Activated CD8-positive, alpha-beta T cell treated with anti-CD3 and anti-CD28 coated beads for 36 hours (primary cell): ENCODE data around the gene SLC9A9. TPM values are rescaled to one million over a fixed set of nuclear protein-coding genes. Genes with fewer than 3 reads are reported as not detected.
"Not testable (repeated sequence)": the region's sequence is repeated elsewhere in the genome, so short reads cannot be mapped to it uniquely, and the experiment has no call there.

ENCODE experiments used
- ATAC-seq: fragments of 200-7000 bp; cut with Tn5 transposase; one replicate; pipeline ENCODE4 v1.10.0; 2021; ENCODE audit warnings: mild to moderate bottlenecking, moderate library complexity
- CTCF ChIA-PET: fragments of 350-600 bp; sonication (Branson Sonifier 250); formaldehyde crosslinking; loops from one replicate; lab custom pipeline; 2021; ENCODE audit warnings: antibody characterized with exemption; lab: Charles Lee
- POLR2A ChIA-PET: fragments of 350-600 bp; sonication (Branson Sonifier 250); formaldehyde crosslinking; loops from one replicate; lab custom pipeline; 2021; ENCODE audit warnings: antibody characterized with exemption; lab: Charles Lee
- DNase-seq: peaks from one replicate; pipeline ENCODE4 v3.0.0-alpha.2; 2020
- H3K27ac Mint-ChIP-seq: one replicate; pipeline ENCODE4 v1.8.0; 2021; ENCODE audit warnings: mild to moderate bottlenecking, mixed read lengths
- H3K27me3 Mint-ChIP-seq: one replicate; pipeline ENCODE4 v1.8.0; 2021; ENCODE audit warnings: mixed read lengths
- H3K36me3 Mint-ChIP-seq: one replicate; pipeline ENCODE4 v1.8.0; 2021; ENCODE audit warnings: low read depth, mixed read lengths
- H3K4me1 Mint-ChIP-seq: one replicate; pipeline ENCODE4 v1.8.0; 2021; ENCODE audit warnings: low read depth, mixed read lengths
- H3K4me3 Mint-ChIP-seq: one replicate; pipeline ENCODE4 v1.8.0; 2021; ENCODE audit warnings: mild to moderate bottlenecking, moderate library complexity, mixed read lengths
- H3K9me3 Mint-ChIP-seq: one replicate; pipeline ENCODE4 v1.8.0; 2021; ENCODE audit warnings: mixed read lengths
- CTCF ChIP-seq: fragments of 200-600 bp; IDR thresholded peaks from one replicate; pipeline ENCODE4 v1.8.0; 2022; ENCODE audit warnings: antibody characterized with exemption, mild to moderate bottlenecking
- intact Hi-C: fragments of 100-400 bp; cut with micrococcal nuclease; formaldehyde crosslinking; loops from one replicate; pipeline ENCODE4 v1.10.0; 2022
- total RNA-seq, 2 experiments: library from RNA; stranded (reverse); gene quantifications; one replicate each; pipeline ENCODE4 v1.2.3, GENCODE V29; 2021

SLC9A9 gene
- total RNA-seq, 2 experiments from 2014 or later = 1.9 to 2.2 TPM

- no peak for TF ChIP-seq CTCF
- Mint-ChIP-seq H3K27ac (no peak overlapping the region), H3K4me1 (peaks cover 12% of the 10 kb centered on the region), H3K4me3 (no peak overlapping the region), H3K36me3 (peaks cover 4% of the 10 kb centered on the region), H3K9me3 (no peaks in the 10 kb centered on the region), H3K27me3 (no peaks in the 10 kb centered on the region)
- CTCF ChIA-PET = interaction anchor here (0.9 to 1.0 kb wide), 2 partner anchors 9 to 35 kb away, joined by 3 read pairs; no protein-coding TSS in a partner anchor
- DNase-seq = no peak
- POLR2A ChIA-PET = no interaction called here
- ATAC-seq = no peak
- intact Hi-C loops = no loop called here
Measured at GRCh38 chr3:143810953-143811265, 37.4 kb downstream of the SLC9A9 start.

DNA sequence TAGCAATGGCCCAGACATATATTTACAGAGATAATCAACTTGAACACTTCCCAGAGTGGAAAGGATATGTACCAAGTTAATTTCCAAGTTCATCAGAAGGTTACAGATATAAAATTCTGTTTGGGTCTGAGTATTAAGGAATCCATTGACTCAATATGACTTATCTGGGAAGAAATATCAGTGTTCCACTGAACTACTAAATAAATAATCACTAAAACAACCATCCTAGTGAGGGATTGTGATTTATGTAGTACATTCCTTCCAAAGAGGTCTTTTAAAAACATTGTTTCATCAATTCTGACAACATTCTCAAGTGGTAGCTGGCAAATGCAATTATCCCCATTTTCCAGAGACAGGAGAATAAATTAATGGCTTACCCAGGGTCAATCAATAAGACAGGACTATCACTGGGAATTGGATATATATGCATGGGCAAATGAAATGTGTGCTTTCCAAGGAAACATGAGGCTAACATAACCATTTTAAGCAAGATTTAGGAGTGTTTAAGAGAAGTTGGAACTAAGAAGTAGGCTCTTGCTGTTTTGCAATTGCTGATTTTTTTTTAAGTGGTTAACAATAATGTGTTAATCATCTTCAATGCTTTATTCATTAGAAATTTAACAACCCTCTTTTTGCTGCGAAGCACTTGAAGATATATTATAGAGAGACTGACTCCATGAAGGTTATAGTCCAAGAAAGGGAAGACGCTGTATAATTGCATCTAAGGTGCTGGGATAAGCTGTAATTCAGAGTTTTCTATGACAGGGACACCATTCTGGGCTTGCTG lies 37.9 kb downstream of the SLC9A9 start:
- no peak for TF ChIP-seq CTCF
- ChIA-PET POLR2A (no interaction called here), CTCF (interaction anchor here (0.8 to 1.0 kb wide), 3 partner anchors 10 to 140 kb away, joined by 3 read pairs; no protein-coding TSS in a partner anchor)
- ATAC-seq (no peak), DNase-seq (no peak)
- no peak overlapping the region for H3K4me3 Mint-ChIP-seq
- intact Hi-C loops = no loop called here
- peaks cover 4% of the 10 kb centered on the region for H3K36me3 Mint-ChIP-seq
- no peaks in the 10 kb centered on the region for H3K9me3 Mint-ChIP-seq
- H3K4me1 Mint-ChIP-seq = peaks cover 12% of the 10 kb centered on the region
- H3K27ac Mint-ChIP-seq = no peak overlapping the region
- H3K27me3 Mint-ChIP-seq = no peaks in the 10 kb centered on the region

DNA sequence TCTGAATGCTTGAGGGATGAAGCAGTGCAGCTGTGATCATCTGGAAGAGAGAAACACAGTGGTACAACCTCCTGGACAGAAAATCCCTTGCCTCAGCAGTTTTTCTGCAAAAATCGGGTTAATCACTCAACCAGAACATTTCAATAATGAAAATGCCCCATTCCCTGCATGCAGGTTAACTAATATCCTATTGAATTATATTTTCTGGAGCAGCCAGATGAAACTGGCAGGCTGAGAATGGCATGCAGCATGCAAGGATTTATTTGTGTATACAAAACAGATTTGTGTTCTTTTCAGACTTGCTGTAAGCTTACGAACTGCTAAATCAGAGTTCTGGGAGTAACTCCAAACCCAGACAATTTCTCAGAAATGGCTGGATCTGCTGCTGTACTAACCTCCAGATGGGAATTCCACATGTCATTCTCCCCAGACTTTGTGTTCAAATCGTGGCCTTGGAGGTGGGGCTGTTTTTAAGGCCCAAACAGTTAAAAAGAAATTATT lies 39.1 kb downstream of the SLC9A9 start:
- no peak for TF ChIP-seq CTCF
- Mint-ChIP-seq H3K27ac (no peak overlapping the region), H3K27me3 (no peaks in the 10 kb centered on the region), H3K9me3 (no peaks in the 10 kb centered on the region), H3K4me1 (peaks cover 3% of the 10 kb centered on the region), H3K36me3 (peaks cover 3% of the 10 kb centered on the region), H3K4me3 (no peak overlapping the region)
- intact Hi-C loops = no loop called here
- ATAC-seq = no peak
- POLR2A ChIA-PET = no interaction called here
- CTCF ChIA-PET = interaction anchor here (0.8 kb wide), 1 partner anchor 141 kb away, joined by 3 read pairs; no protein-coding TSS in a partner anchor
- no peak for DNase-seq

DNA sequence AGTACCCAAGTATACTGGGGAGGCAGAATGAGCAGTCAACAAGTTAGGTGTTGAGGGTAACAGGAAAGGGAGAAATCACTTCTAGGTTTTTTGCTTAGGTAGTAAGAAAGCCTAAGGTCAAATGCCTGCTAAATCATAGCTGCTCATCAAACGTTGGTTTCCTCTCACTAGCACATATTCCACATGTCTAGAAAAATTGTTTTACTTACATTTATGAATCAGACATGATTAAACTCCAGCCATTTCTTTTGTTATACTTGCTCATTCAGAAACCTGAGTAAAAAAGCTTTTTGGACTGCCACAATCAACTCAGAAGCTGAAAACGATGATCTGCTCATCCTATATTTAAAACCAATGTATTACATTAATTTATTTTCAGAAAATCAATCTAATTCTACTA lies 40.2 kb downstream of the SLC9A9 start:
- intact Hi-C loops = no loop called here
- Mint-ChIP-seq H3K9me3 (no peaks in the 10 kb centered on the region), H3K36me3 (peaks cover 3% of the 10 kb centered on the region), H3K27me3 (no peaks in the 10 kb centered on the region), H3K27ac (no peak overlapping the region), H3K4me3 (no peak overlapping the region), H3K4me1 (no peaks in the 10 kb centered on the region)
- ATAC-seq (no peak), DNase-seq (no peak)
- ChIA-PET CTCF (interaction anchor here (0.6 kb wide), 1 partner anchor 32 kb away, joined by 3 read pairs; no protein-coding TSS in a partner anchor), POLR2A (no interaction called here)
- TF ChIP-seq CTCF = no peak

GRCh38 chr3:143806038-143806437 lies 42.2 kb downstream of the SLC9A9 start:
- Mint-ChIP-seq H3K4me3 (no peak overlapping the region), H3K4me1 (no peaks in the 10 kb centered on the region), H3K27ac (no peak overlapping the region), H3K27me3 (no peaks in the 10 kb centered on the region), H3K9me3 (no peaks in the 10 kb centered on the region), H3K36me3 (peaks cover 3% of the 10 kb centered on the region)
- POLR2A ChIA-PET = interaction anchor here (0.7 kb wide), 1 partner anchor 1171 kb away, joined by 3 read pairs; no protein-coding TSS in a partner anchor
- CTCF ChIA-PET = no interaction called here
- intact Hi-C loops = no loop called here
- TF ChIP-seq CTCF = no peak
- DNase-seq (no peak), ATAC-seq (no peak)

DNA sequence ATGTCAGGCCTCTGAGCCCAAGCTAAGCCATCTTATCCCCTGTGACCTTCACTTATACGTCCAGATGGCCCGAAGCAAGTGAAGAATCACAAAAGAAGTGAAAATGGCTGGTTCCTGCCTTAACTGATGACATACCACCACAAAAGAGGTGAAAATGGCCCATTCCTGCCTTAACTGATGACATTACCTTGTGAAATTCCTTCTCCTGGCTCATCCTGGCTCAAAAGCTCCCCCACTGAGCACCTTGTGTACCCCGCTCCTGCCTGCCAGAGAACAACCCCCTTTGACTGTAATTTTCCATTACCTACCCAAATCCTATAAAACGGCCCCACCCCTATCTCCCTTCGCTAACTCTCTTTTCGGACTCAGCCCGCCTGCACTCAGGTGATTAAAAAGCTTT lies 42.8 kb downstream of the SLC9A9 start:
- DNase-seq, H3K27ac Mint-ChIP-seq, CTCF ChIA-PET, H3K36me3 Mint-ChIP-seq, H3K9me3 Mint-ChIP-seq, intact Hi-C loops, H3K4me1 Mint-ChIP-seq, H3K27me3 Mint-ChIP-seq, ATAC-seq, H3K4me3 Mint-ChIP-seq: not testable (repeated sequence)
- POLR2A ChIA-PET = interaction anchor here (0.7 kb wide), 1 partner anchor 1171 kb away, joined by 3 read pairs; no protein-coding TSS in a partner anchor

GRCh38 chr3:143801046-143801445 lies 47.2 kb downstream of the SLC9A9 start:
- POLR2A ChIA-PET, H3K4me1 Mint-ChIP-seq, DNase-seq, CTCF ChIA-PET, H3K9me3 Mint-ChIP-seq, ATAC-seq, H3K4me3 Mint-ChIP-seq, H3K27me3 Mint-ChIP-seq, H3K27ac Mint-ChIP-seq, H3K36me3 Mint-ChIP-seq, intact Hi-C loops: not testable (repeated sequence)
